Right renal cortex interstitium (tissue), 3 donors: ENCODE results near the gene PPP1R17. TPM values are rescaled to one million over a fixed set of nuclear protein-coding genes. Genes with fewer than 3 reads are reported as not detected.

ENCODE experiments used
- DNase-seq, 3 donors: peaks; one replicate each; pipeline ENCODE4 v3.0.0-alpha.2; 2013; ENCODE audit warnings: low read depth in 3 of 3, low spot score in 2 of 3
- polyA plus RNA-seq, 3 donors: library from polyadenylated mRNA; unstranded; fragments of 120-200 nt; gene quantifications; one replicate each; pipeline ENCODE4 v1.2.1, GENCODE V29; 2013; ENCODE audit not compliant: insufficient read length in 3 of 3

PPP1R17 gene
- not detected for polyA plus RNA-seq

DNA sequence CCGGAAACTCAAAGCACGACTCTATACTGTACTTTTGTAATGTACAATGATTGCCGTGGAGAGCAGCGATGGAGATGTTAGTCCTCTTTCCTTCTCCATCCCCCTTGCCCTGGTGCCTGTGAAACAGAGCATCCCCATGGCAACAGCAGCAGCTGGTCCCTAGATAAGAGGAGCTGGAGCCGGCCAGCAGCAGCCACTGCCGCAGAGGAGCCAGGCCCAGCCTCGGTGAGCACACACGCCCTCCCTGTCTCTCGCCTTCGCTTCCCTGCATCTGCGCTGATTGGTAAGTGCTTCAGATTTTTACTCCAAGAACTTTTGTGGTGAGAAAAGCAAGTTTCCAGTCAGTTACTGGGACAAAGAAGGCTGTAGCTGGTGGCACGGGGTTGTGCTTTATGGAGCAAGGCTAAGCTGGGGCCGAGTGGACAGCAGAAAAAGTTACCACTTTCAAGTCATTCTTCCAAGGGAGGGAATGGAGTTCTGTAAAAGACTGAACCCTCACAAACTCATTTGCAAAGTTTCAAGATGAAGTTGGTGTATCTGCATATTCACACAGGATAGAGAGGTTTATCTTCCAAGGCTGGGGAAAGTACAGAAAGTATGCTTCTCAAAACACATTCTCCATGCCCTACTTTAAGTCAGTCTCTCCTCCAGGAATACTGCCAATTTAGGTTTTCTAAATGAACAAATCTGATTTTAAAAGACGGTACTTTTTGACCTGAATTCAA is at the start of gene PPP1R17:
Gene PPP1R17 (plus strand): TSS at position 192 of the 725 bp plus-strand sequence. CDS start 5,227 bp downstream, outside the sequence.
- no peak for DNase-seq

DNA sequence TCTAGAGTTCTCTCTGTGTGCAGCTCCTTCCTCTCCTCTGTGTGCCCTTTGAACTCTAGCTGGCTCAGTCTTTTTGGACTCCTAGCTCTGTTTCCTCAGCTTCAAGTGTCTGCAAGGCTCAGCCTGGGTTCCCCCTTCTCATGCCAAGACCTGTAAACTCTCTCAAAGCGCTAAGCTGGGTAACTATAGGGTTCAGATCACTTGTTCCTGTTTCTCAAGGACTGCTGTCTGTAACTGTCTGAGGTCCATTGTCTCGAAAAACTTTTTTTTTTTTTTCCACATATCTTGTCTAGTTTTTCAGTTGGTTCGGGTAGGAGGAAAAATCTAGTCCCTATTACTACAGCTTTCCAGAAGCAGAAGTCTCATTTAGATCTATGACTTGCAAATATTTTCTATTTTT is 46.6 kb upstream of the PPP1R17 start:
- DNase-seq: no peak

DNA sequence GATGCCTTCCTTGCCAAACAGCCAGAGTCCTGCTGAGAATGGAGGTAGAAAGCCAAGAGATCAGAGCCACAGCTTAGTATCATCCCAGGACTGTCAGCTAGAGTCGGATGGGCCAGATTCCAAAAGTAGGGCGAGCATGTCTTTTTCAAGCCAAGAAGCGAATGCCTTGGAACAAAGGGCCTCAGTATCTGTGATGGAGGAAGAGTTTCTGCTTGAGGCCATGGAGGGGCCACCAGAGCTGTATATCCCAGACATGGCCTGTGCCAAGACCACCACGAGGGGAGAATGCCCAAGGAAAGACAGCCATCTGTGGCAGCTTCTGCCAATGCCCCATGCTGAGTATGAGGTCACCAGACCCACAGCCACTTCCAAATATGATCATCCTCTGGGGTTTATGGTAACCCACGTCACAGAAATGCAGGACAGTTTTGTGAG is 44.3 kb upstream of the PPP1R17 start:
- no peak for DNase-seq

DNA sequence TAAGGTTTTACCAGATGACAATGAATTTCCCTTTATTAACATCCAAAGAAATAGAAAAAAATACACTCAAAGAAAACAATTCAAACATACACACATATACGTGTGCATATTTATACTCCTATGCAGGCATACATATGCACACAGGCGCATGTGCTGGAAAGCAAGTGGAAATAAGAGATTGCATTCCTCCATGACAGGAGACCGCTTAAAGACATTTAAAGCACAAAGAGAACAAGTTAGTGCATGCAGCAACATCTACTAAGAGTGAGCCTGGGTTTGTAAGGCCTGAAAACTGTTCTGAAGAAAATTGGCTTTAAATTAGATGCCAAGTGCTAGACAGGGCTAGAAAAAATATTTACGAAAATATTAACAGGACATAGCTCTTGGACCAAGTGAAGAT is 40.1 kb upstream of the PPP1R17 start:
- no peak for DNase-seq

DNA sequence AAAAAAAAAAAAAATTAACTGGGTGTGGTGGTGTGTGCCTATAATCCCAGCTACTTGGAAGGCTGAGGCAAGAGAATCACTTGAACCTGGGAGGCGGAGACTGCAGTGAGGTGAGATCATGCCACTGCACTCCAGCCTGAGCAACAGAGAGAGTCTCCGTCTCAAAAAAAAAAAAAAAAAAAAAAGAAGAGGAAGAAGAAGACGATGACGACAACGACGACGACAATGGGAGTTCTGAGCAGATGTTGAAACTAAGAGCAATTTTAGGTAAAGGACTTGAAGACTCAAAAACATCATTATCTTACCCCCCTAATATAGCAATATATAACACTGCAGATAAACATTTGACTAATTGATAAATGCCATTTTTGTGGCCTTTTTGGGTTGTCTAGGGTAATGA is 39.5 kb upstream of the PPP1R17 start:
- DNase-seq: no peak

DNA sequence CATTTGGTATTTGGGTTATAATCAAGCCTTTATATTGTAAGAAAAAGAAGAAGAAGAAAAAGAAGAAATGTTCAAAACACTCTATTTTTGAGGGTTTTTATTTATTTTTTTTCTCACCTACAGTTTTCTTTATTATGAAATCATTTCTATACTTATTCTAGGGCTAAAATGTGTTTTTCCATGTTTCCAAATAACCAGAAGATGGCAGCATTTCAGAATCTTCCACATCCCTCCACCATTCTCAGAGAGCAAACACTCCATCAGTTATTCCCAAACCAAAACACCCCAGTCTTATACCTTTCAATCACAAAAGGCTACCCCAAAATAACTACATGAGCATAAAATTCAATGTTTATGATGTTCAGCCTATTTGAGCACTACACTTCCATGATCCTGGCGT is 38.7 kb upstream of the PPP1R17 start:
- no peak for DNase-seq

DNA sequence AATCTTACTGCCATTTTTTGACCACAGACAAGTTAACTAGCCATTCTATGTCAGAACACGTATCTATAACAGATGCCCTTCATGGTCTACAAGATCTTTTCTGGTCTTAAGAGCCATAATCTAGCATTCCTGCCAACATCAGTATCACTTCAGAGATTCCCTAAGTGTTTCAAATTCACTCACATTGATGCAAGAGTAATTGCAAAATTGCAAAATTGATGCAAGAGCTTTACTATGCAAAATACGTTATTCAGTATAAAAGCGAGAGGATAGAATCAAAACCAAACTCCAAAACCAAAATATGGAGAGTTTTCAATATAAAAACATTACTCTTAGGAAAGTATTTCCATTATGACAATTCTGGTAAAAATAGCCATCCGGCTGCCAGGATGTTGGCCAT is 38.1 kb upstream of the PPP1R17 start:
- DNase-seq: no peak

DNA sequence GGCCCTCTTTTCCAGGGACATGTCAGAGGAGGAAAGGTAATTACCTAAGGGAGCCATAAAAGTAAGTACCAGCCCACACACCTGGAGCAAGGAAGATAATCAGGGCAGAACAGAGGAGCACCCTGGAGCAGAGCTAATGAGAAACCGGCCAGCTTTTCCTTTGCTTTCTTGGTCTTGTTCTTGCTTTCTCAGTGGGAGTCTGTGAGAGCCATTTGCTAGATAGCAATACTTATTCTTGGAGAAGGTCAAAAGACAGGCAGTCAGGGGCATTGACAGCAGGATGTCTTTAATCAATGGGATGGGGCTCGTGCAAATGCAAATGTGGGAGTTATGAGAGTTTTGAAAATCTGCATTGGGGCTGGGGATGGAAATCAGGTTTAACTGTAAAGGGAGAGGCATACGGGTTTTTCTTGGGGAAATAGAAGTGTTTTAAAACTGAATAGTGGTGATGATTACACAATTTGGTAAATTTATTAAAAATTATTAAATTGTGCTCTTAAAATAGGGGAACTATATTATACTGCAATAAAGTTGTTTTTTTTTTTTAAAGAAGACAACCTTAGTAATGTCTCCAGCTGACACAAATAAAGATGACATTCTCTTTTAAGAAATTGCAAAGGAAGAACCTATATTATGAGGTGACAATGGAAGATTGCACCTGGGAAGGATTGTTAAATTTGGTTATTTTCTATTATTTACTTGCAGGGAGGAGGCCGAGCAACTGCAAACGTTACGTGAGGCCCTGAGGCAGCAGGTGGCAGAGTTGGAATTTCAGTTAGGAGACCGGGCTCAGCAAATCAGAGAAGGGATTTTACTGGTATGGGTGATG is 35.6 kb upstream of the PPP1R17 start:
- DNase-seq: no peak

DNA sequence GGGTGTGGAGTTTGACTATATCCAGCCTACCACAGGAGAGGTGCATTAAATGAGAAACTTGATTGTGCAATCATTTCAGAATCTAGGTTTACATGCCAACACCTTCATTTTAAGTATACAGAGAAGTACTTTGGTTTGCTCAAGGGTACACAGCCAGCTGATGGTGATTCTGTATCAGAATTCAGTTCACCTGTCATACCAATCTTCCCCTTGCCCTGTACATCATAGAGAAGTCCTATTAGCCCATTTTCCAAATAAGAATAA is 35.0 kb upstream of the PPP1R17 start:
- DNase-seq: no peak

DNA sequence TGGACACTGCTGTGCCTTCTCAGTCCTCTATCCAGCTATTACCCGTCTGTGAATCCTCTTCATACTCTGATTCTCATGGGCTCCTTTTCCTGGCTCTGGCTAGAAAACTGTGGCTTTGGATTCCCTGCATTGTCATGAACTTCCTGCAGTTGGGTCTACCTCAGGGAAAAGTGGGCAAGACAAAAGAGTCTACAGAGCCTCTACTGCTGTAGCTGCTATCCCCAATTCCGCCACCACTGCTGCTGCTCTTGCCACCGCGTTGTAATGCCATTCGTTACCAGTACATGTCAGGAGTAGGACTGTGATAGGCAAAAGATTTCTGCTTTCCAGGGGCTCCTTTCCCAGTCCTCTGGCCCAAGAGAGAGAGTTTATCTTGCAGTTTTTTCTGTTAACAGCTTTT is 23.9 kb upstream of the PPP1R17 start:
- no peak for DNase-seq

DNA sequence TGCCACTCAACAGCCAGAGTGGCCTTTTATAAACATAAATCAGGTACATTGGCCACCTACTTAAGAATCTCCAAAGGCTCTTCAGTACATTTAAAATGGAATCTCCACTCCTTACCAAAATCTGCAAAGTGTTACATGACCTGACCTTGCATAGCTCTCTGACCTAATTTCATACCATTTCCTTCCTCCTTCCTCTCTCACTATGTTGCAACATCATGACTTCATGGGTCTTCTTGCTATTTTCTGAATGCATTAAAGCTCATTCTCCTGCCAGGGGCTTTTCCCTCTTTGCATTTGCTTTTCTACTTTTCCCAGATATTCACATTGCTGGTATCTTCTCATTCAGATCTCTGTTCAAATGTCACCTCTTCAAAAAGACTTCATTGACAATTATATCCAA is 22.1 kb upstream of the PPP1R17 start:
- DNase-seq: no peak

DNA sequence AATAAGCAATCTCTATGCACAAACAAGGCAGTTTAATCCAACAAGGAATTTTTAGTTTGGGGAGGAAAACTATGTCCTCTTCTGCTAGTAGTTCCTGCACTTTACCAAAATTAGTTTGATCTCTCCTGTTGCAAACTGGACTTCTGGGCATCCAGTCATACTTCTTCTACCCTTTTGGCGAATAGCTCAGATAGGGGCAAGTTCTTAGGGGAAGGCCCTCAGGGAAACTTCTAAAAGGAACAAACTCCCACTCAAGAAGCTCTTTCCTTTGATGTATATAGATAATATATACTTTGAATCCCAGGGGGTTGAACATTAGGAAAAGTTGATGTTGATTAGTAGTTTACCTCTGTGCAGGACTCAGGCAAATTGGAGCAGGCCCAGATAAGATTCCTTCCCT is 21.5 kb upstream of the PPP1R17 start:
- no peak for DNase-seq

DNA sequence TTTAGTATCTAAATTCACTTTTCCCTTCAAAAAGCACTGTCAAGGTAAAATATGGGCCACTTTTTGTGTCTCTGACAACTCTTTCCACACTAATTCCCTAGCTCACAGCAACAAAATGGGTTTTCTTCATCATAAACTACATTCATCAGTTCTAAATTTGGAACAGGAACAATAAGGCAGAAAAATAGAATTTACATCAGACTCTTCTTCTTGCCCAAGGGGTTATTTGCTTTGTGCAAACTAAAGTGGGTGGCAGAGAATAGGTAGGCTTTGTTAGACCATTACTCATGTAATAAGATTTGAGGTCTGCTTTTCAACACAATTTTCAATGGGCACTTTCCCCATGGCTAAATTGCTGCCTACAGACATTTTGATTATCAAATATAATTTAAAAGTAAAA is 17.6 kb upstream of the PPP1R17 start:
- DNase-seq: no peak

DNA sequence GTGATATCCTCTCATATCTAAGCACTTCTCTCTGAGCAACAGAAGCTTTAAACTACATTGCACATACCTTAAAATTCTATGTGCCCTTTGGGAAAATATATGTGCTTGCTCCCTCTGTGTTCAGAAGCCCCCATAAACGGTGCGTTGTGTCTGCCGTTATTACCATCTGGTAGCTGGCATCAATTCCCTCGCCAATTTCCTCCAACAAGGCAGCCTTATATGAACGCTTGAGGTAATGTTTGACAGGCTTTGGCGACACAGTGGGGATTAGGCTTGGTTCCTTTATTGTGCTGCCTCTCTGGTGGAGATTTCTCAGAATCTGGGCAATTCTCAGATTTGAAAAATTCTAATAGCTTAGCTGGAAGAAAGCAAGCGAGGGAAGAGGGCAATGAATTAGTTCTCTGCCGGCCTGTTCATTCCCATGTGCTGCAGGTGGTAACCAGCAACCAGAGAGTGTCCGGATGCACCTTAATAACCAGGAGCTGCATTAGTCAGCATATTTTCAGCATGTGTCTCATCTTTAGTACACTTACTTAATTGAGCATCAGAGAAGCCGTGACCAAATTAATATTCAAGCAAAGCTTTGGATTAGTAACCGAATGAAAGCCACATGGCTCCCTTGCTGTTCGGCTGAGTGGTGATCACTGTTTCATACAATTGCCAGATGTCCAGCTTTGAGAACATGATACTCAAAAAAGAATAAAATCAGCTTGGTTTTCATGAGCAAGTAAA is 7.3 kb upstream of the PPP1R17 start:
- no peak for DNase-seq

DNA sequence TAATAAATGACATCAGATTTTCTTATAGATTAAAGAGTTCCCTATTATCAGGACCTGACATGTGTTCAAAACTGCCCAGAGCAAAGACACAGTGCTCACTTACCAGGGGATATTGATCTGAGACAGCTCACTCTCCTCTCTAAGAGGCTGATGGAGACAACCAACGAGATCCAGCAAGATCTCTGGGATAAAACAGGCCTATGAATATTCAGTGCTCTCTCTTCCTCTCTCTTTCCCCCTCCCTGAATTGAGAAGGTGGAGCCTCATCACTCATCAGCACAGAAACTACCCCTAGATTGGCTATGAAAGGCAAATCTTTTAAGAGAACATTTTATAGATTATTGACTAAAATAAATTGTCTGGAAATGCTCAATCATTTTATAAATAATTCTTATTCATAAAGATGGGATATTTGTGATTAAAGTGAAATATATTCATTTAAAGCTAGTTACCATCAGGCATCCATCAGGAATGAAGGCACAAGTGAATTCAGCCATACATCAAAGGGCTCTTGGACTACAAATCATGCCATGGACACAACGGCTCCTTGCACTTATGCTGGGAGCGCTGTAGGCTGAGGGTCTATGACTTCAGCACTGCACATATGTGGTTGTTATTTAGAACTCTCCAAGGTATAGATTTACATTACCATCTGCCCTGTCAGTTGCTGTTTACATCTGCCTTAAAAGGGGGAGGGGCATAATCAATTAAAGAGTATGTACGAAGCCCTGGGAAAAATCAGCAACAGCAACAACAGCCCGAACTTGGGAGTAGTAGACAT is 3.4 kb upstream of the PPP1R17 start:
- no peak for DNase-seq

DNA sequence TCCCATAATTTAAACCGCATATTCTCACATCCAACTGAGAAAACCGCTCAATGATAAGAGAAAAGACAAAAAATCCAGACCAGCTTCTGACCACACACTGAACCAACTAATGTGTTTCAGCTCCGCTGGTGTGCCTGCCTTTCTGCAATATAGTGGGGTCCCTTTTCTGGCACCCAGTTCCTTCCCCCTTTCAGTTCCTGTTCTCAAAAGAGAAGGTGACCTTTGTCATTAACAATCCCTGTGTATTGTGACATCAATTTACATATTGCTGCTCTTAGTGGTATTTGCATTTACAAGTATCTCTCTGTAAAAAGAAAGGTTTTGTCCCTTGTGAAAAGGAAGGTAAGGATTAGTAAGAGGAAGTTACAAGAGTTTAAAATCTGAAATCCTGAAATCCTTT is 1.4 kb downstream of the PPP1R17 start:
- no peak for DNase-seq

DNA sequence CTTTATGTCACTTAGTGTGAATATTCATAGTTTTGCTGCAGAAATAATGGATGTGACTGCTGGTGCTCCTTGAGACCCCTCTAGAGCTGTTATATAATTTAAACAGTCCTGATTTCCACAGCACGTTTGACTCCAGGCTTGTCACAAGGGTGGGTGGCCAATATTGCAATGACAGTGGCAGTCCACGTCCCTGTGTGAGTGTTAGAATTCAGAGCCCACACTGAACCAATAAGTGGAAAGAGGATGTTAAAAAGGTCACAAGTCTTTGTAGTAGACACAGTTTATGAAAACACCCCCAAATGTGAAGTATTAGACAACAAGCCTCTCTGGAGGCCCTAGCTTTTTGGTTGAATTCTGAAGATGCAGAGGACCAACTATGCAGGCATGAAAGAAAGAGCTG is 2.0 kb downstream of the PPP1R17 start:
- DNase-seq: no peak

DNA sequence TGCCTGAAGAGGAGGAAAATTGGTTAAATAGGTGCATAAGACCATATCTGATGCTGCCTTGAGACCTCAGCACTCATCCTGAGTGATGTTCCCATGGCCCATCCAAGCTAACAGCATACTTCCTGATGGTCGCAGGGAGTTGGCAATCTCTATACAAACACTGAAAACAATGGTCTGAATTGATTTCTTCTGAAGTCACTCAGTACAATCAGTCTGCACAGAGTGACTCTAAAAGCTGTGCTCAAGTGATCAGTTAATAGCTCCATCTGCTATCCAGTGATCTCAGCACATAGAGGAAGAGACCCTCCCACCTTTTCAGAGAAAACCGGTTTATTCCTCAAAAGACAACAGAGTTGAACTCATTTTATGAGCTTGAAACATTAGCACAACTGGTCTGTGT is 3.9 kb downstream of the PPP1R17 start:
- no peak for DNase-seq

DNA sequence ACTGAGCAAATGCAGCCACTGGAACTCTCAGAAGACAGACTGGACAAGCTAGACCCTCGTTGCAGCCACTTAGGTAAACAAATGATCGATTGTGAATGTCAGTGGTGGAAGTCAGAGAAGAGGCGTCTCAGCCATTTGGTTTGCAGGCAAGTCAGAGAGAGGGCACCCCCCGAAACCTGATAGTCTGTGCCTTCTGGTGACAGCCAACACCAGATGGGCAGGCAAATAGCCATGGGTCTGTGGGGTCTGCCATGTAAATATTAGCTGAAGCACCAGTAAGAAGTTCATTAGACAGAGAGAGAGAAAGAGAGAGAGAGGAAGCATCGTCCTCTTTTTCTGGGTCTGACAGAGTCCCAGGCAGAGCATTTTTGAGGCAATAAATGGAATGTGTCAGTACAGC is 5.4 kb downstream of the PPP1R17 start:
- no peak for DNase-seq

DNA sequence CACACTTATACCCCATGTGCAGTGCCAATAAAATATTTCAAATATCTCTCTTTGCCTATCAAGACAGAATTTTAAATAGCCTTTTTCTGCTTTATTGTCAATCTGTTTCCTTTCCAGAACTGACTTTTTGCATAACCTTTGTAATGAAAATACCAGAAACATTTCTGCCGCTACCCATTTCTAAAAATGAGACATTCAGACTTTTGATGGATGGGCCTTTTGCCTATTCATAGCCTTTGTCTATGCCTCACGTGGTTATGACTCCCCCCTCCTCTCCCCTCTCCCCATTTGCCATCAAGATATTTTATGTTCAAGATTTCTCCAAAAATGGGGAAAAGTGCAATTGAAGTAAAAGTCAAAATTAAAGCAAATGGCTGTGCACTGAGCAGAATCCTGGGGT is 5.9 kb downstream of the PPP1R17 start:
- no peak for DNase-seq
